NCI-H2081 (cell line): ENCODE measurements around the gene SPACA1.

Experiments
- DNase-seq, 2 experiments: peaks; one replicate each; lab custom pipeline; 2025; lab: John Stamatoyannopoulos, UW

Gene SPACA1

GRCh38 chr6:88105741-88106340 is 58.2 kb downstream of the SPACA1 start:
- DNase-seq, result no peak

GRCh38 chr6:88107241-88107640 is 59.6 kb downstream of the SPACA1 start:
- DNase-seq, result no peak

DNA sequence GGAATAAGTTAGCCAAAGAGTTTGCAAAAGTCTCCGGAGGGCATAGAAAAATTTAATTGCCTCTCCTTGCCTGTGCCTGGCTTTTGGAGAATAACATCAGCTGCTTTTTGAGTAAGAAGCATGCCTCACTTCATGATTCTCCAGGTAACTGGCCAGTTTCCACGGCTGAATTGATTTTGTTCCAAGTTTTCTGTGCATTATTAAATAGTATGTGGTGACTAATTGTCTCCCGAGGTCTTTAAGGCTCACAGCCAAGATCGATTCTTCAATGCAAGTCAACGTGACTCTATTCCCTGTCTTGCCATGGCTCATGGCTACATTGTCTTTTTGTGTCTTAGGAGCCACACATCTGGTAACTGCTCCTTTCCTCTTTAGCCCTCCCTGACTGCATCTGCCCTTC is 64.3 kb downstream of the SPACA1 start:
- no peak for DNase-seq

- no peak for DNase-seq
Measured at GRCh38 chr6:88114838-88115237, 67.2 kb downstream of the SPACA1 start.

- no peak for DNase-seq
Measured at GRCh38 chr6:88115307-88115706, 67.7 kb downstream of the SPACA1 start.

- no peak for DNase-seq
Measured at GRCh38 chr6:88116276-88116675, 68.6 kb downstream of the SPACA1 start.
